A549 (cell line): ENCODE measurements around the gene PHTF1. TPM values are rescaled to one million over a fixed set of nuclear protein-coding genes. Genes with fewer than 3 reads are reported as not detected.
"Not testable (repeated sequence)": the region's sequence is repeated elsewhere in the genome, so short reads cannot be mapped to it uniquely, and the experiment has no call there.

Experiments
- ATAC-seq, 2 experiments: fragments of 200-7000 bp in 1 of 2; fragments of >200 bp in 1 of 2; cut with Nextera tagmentation in 1 of 2; cut with Tn5 transposase in 1 of 2; 3 replicates each; pipeline versions ENCODE4 v1.8.0 to v1.9.1; 2018 to 2020; ENCODE audit warnings: mild to moderate bottlenecking in 1 of 2, moderate library complexity in 1 of 2
- CTCF ChIA-PET: fragments of 300-600 bp; sonication (Branson Sonifier 250); formaldehyde crosslinking; extraction: SDS; loops from one replicate; lab custom pipeline; 2021; ENCODE audit warnings: antibody characterized with exemption, inconsistent platforms; lab: Yijun Ruan, JAX
- POLR2A ChIA-PET: fragments of 350-600 bp; formaldehyde crosslinking; extraction: SDS; loops from one replicate; lab custom pipeline; 2021; ENCODE audit warnings: antibody characterized with exemption, inconsistent platforms; lab: Yijun Ruan, JAX
- DNase-seq, 2 experiments: peaks; one replicate each; pipeline versions ENCODE4 v3.0.0 to v3.0.0-alpha.2; 2011 to 2016; ENCODE audit warnings: low read depth in 1 of 2, low spot score in 1 of 2
- FAIRE-seq: peaks from 2 replicates; lab custom pipeline; 2011; peaks lifted over from hg19 to GRCh38; lab: Jason Lieb, UNC
- H3K27ac ChIP-seq, 2 experiments: fragments of >200 bp; sonication (Bioruptor Twin); formaldehyde crosslinking; 3 replicates each; pipeline ENCODE4 v1.5.1; 2016 to 2017
- H3K4me1 ChIP-seq: fragments of >200 bp; sonication (Bioruptor Twin); formaldehyde crosslinking; 3 replicates; pipeline ENCODE4 v1.6.1; 2016
- H3K4me2 ChIP-seq: fragments of >200 bp; sonication (Bioruptor Twin); formaldehyde crosslinking; 3 replicates; pipeline ENCODE4 v1.6.1; 2016
- H3K4me3 ChIP-seq: fragments of >200 bp; sonication (Bioruptor Twin); formaldehyde crosslinking; 3 replicates; pipeline ENCODE4 v1.5.1; 2016
- H3K9me3 ChIP-seq: fragments of >200 bp; sonication (Bioruptor Twin); formaldehyde crosslinking; 3 replicates; pipeline ENCODE4 v1.6.1; 2016
- BHLHE40 ChIP-seq: IDR thresholded peaks from 2 replicates; pipeline ENCODE4 v1.6.1; 2012; ENCODE audit warnings: low read depth, low read length, inconsistent platforms
- CBX8 ChIP-seq: fragments of 200-600 bp; sonication (generic); IDR thresholded peaks from 2 replicates; pipeline ENCODE4 v1.6.1; 2016
- CEBPB ChIP-seq, 2 experiments: fragments of >200 bp in 1 of 2; sonication (Bioruptor Twin) in 1 of 2; formaldehyde crosslinking in 1 of 2; IDR thresholded peaks; 2 replicates each; pipeline ENCODE4 v1.6.1; 2012 to 2016
- EHMT2 ChIP-seq: fragments of 200-600 bp; sonication (generic); IDR thresholded peaks from 2 replicates; pipeline ENCODE4 v1.6.1; 2016; ENCODE audit warnings: antibody characterized with exemption, low read depth, mild to moderate bottlenecking, moderate library complexity
- EP300 ChIP-seq, 2 experiments: fragments of >200 bp; sonication (Bioruptor Twin); formaldehyde crosslinking; IDR thresholded peaks; 2 replicates in 1 of 2; 3 replicates in 1 of 2; pipeline ENCODE4 v1.6.1; 2016 to 2017
- ESRRA ChIP-seq: fragments of 150-350 bp; IDR thresholded peaks from 2 replicates; pipeline ENCODE4 v1.6.1; 2014; ENCODE audit warnings: mild to moderate bottlenecking, low read length, borderline replicate concordance
- FOSB ChIP-seq: fragments of 250-450 bp; sonication (Bioruptor Pico); IDR thresholded peaks from 2 replicates; pipeline ENCODE4 v1.5.0; 2020; ENCODE audit warnings: mild to moderate bottlenecking, moderate library complexity
- GATA3 ChIP-seq: IDR thresholded peaks from 2 replicates; pipeline ENCODE4 v1.6.1; 2012; ENCODE audit warnings: borderline replicate concordance
- HOXA7 ChIP-seq: fragments of 250-450 bp; sonication (Bioruptor Pico); IDR thresholded peaks from 2 replicates; pipeline ENCODE4 v1.5.0; 2020; ENCODE audit warnings: mild to moderate bottlenecking, moderate library complexity
- HOXB5 ChIP-seq: fragments of 250-450 bp; sonication (Bioruptor Pico); IDR thresholded peaks from 2 replicates; pipeline ENCODE4 v1.5.0; 2020; ENCODE audit warnings: mild to moderate bottlenecking, moderate library complexity
- JUN ChIP-seq, 2 experiments: fragments of >200 bp; sonication (Bioruptor Twin); formaldehyde crosslinking; IDR thresholded peaks; 2 replicates in 1 of 2; 3 replicates in 1 of 2; pipeline ENCODE4 v1.6.1; 2016 to 2017
- NPAS2 ChIP-seq: fragments of 250-450 bp; sonication (Bioruptor Pico); IDR thresholded peaks from 2 replicates; pipeline ENCODE4 v1.8.0; 2022; ENCODE audit warnings: mild to moderate bottlenecking, moderate library complexity, borderline replicate concordance
- RAD21 ChIP-seq, 2 experiments: fragments of >200 bp in 1 of 2; sonication (Bioruptor Twin) in 1 of 2; formaldehyde crosslinking in 1 of 2; IDR thresholded peaks in 1 of 2; conservative IDR thresholded peaks in 1 of 2; 2 replicates in 1 of 2; 3 replicates in 1 of 2; pipeline ENCODE4 v1.6.1; 2012 to 2018; ENCODE audit warnings: inconsistent platforms in 1 of 2
- RCOR1 ChIP-seq: fragments of 150-350 bp; IDR thresholded peaks from 2 replicates; pipeline ENCODE4 v1.6.1; 2014; ENCODE audit warnings: antibody characterized with exemption, low read length, low read depth
- REST ChIP-seq: fragments of 200-600 bp; sonication (generic); IDR thresholded peaks from 2 replicates; pipeline ENCODE4 v1.6.1; 2016; ENCODE audit warnings: antibody characterized with exemption, mild to moderate bottlenecking, moderate library complexity
- RFX5 ChIP-seq: fragments of 450-650 bp; IDR thresholded peaks from 2 replicates; pipeline ENCODE4 v1.7.1; 2014; ENCODE audit warnings: antibody characterized with exemption, mild to moderate bottlenecking, moderate library complexity
- TFCP2L1 ChIP-seq: fragments of 250-450 bp; sonication (Bioruptor Pico); IDR thresholded peaks from 2 replicates; pipeline ENCODE4 v1.5.0; 2021; ENCODE audit warnings: mild to moderate bottlenecking
- ZC3H11A ChIP-seq: fragments of 450-650 bp; IDR thresholded peaks from 2 replicates; pipeline ENCODE4 v1.6.1; 2014; ENCODE audit warnings: antibody characterized with exemption, mild to moderate bottlenecking
- ZFP36 ChIP-seq: fragments of 450-650 bp; IDR thresholded peaks from 2 replicates; pipeline ENCODE4 v1.6.1; 2014; ENCODE audit warnings: borderline replicate concordance; ENCODE audit not compliant: partially characterized antibody
- ZNF302 ChIP-seq: fragments of 250-450 bp; sonication (Bioruptor Pico); IDR thresholded peaks from 2 replicates; pipeline ENCODE4 v1.9.0; 2021; ENCODE audit warnings: inconsistent platforms, mild to moderate bottlenecking, moderate library complexity
- WGBS: methylation state at CpG from one replicate; pipeline ENCODE4 v1.1.6; 2017; ENCODE audit errors: missing lambda C conversion rate; 5-methylcytosine and 5-hydroxymethylcytosine counted together
- polyA plus RNA-seq, 4 experiments: library from polyadenylated mRNA; depleted of rRNA in 3 of 4; stranded (reverse); fragments of >200 nt; fragmentation: RNase III in 1 of 4; extraction: RNeasy Plus Mini Kit Qiagen cat#74134 plus additional on column Dnase treatment in 1 of 4; gene quantifications; 2 replicates in 3 of 4; 3 replicates in 1 of 4; pipeline ENCODE4 v1.2.3, GENCODE V29; 2011 to 2017
- TF ChIP-seq, protein P1 (sequence below): IDR thresholded peaks from 2 replicates; pipeline ENCODE4 v1.6.1; 2012
- TF ChIP-seq, protein P2 (sequence below): fragments of 450-650 bp; IDR thresholded peaks from 2 replicates; pipeline ENCODE4 v1.6.1; 2014; ENCODE audit warnings: antibody characterized with exemption

The PHTF1 gene
- polyA plus RNA-seq, 2 of the 4 experiments (the other 2 are of a cell fraction) = 17.0 to 17.1 TPM

GRCh38 chr1:113732802-113733201 is 26.5 kb downstream of the PHTF1 start:
- TF ChIP-seq, protein P1, sequence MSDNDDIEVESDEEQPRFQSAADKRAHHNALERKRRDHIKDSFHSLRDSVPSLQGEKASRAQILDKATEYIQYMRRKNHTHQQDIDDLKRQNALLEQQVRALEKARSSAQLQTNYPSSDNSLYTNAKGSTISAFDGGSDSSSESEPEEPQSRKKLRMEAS = no peak
- TF ChIP-seq NPAS2 (CRISPR knock-in tag) = no peak
- TF ChIP-seq TFCP2L1 (CRISPR knock-in tag) = no peak
- no peak for TF ChIP-seq ZNF302 (CRISPR knock-in tag)
- TF ChIP-seq RAD21 (conservative IDR thresholded peaks at IDR 0.05 in 1 of 2, IDR thresholded peaks at IDR 0.05 in 1 of 2) = no peak
- TF ChIP-seq HOXA7 (CRISPR knock-in tag) = no peak
- TF ChIP-seq CEBPB (IDR thresholded peaks at IDR 0.05) = no peak
- TF ChIP-seq JUN (IDR thresholded peaks at IDR 0.05) = no peak
- TF ChIP-seq EHMT2 = no peak
- no peak for TF ChIP-seq FOSB (CRISPR knock-in tag)
- no peak for TF ChIP-seq HOXB5 (CRISPR knock-in tag)
- no peak for DNase-seq
- CTCF ChIA-PET = interaction anchor here (1.1 kb wide), 1 partner anchor 17 kb away, joined by 3 read pairs; no protein-coding TSS in a partner anchor
- ATAC-seq = no peak
- Histone ChIP-seq H3K27ac (no peak overlapping the region), H3K4me1 (no peaks in the 10 kb centered on the region), H3K9me3 (no peaks in the 10 kb centered on the region), H3K4me2 (no peak overlapping the region), H3K4me3 (no peak overlapping the region)
- POLR2A ChIA-PET = no interaction called here
- 81% methylated on average over 5 of the region's 5 CpGs for WGBS
- FAIRE-seq = no peak

GRCh38 chr1:113721010-113721409 is 38.3 kb downstream of the PHTF1 start:
- DNase-seq (no peak), FAIRE-seq (no peak), ATAC-seq (no peak)
- WGBS = 95% methylated on average over 2 of the region's 2 CpGs
- no peak overlapping the region for H3K27ac ChIP-seq
- ChIA-PET CTCF (interaction anchor here (1.0 kb wide), 1 partner anchor 649 kb away, joined by 3 read pairs; no protein-coding TSS in a partner anchor), POLR2A (no interaction called here)
- no peak for TF ChIP-seq CBX8
- no peak for TF ChIP-seq RCOR1
- no peak for TF ChIP-seq ZC3H11A
- no peak for TF ChIP-seq ESRRA
- TF ChIP-seq EP300 (IDR thresholded peaks at IDR 0.05) = no peak
- TF ChIP-seq BHLHE40 = no peak
- TF ChIP-seq GATA3 = no peak
- no peak for TF ChIP-seq REST
- TF ChIP-seq, protein P2, sequence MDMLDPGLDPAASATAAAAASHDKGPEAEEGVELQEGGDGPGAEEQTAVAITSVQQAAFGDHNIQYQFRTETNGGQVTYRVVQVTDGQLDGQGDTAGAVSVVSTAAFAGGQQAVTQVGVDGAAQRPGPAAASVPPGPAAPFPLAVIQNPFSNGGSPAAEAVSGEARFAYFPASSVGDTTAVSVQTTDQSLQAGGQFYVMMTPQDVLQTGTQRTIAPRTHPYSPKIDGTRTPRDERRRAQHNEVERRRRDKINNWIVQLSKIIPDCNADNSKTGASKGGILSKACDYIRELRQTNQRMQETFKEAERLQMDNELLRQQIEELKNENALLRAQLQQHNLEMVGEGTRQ = no peak
- no peak for TF ChIP-seq RFX5
- no peak overlapping the region for H3K4me2 ChIP-seq
- H3K4me3 ChIP-seq = no peak overlapping the region
- H3K9me3 ChIP-seq = no peaks in the 10 kb centered on the region; the same call in 2 of the 3 replicates
- no peaks in the 10 kb centered on the region for H3K4me1 ChIP-seq

DNA sequence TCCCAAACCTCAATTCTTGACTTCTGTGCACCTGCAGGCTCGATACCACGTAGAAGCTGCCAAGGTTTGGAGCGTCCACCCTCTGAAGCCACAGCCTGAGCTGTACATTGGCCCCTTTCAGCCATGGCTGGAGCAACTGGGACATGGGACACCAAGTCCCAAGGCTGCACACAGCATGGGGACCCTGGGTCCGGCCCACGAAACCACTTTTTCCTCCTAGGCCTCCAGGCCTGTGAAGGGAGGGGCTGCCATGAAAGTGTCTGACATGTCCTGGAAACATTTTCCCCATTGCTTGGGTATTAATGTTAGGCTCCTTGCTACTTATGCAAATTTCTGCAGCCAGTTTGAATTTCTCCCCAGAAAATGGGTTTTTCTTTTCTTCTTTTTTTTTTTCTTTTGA is 40.7 kb downstream of the PHTF1 start:
- CTCF ChIA-PET = not testable (repeated sequence)

GRCh38 chr1:113717506-113717905 is 41.8 kb downstream of the PHTF1 start:
- DNase-seq, POLR2A ChIA-PET, H3K4me2 ChIP-seq, H3K4me3 ChIP-seq, H3K27ac ChIP-seq, ATAC-seq, H3K9me3 ChIP-seq, CTCF ChIA-PET, H3K4me1 ChIP-seq, FAIRE-seq: not testable (repeated sequence)
- WGBS = 91% methylated on average over 6 of the region's 6 CpGs

More for the DNA sequence above, 40.7 kb downstream of the PHTF1 start:
- H3K4me3 ChIP-seq, H3K4me2 ChIP-seq, H3K27ac ChIP-seq, H3K4me1 ChIP-seq, FAIRE-seq, H3K9me3 ChIP-seq, POLR2A ChIA-PET, DNase-seq, ATAC-seq: not testable (repeated sequence)
- TF ChIP-seq ZFP36 = peak; percentile 71
- 94% methylated on average over 5 of the region's 5 CpGs for WGBS
